Suprapubic skin (tissue), 4 donors: ENCODE results near the gene MEI1. TPM values are rescaled to one million over a fixed set of nuclear protein-coding genes. Genes with fewer than 3 reads are reported as not detected.

ENCODE experiments used
- DNase-seq, 2 donors: peaks; one replicate each; pipeline ENCODE4 v3.0.0-alpha.2; 2019; ENCODE audit warnings: low spot score in 2 of 2
- H3K27ac ChIP-seq: fragments of 200-600 bp; sonication (generic); one replicate; pipeline ENCODE4 v1.5.1; 2019
- H3K27me3 ChIP-seq: fragments of 200-600 bp; sonication (generic); one replicate; pipeline ENCODE4 v1.5.1; 2019
- H3K36me3 ChIP-seq: fragments of 200-600 bp; sonication (generic); one replicate; pipeline ENCODE4 v1.5.1; 2019
- H3K4me1 ChIP-seq: fragments of 200-600 bp; sonication (generic); one replicate; pipeline ENCODE4 v1.5.1; 2019
- H3K4me3 ChIP-seq: fragments of 200-600 bp; sonication (generic); one replicate; pipeline ENCODE4 v1.5.1; 2019; ENCODE audit warnings: mild to moderate bottlenecking
- H3K9me3 ChIP-seq: fragments of 200-600 bp; sonication (generic); one replicate; pipeline ENCODE4 v1.5.1; 2019
- CTCF ChIP-seq, 2 donors: fragments of 200-600 bp in 1 of 2; fragments of 450-650 bp in 1 of 2; sonication (generic) in 1 of 2; IDR thresholded peaks; one replicate each; pipeline ENCODE4 v1.5.1; 2016 to 2019; ENCODE audit warnings: antibody characterized with exemption in 2 of 2, mild to moderate bottlenecking in 1 of 2, moderate library complexity in 1 of 2
- EP300 ChIP-seq: sonication (generic); formaldehyde crosslinking; IDR thresholded peaks from one replicate; pipeline ENCODE4 v1.6.1; 2017; ENCODE audit warnings: antibody characterized with exemption
- POLR2A ChIP-seq, 2 donors: fragments of 450-650 bp; IDR thresholded peaks; one replicate each; pipeline ENCODE4 v1.6.1; 2017; ENCODE audit warnings: antibody characterized with exemption in 2 of 2, mild to moderate bottlenecking in 2 of 2, moderate library complexity in 2 of 2
- POLR2AphosphoS5 ChIP-seq, 3 donors: sonication (generic); formaldehyde crosslinking; IDR thresholded peaks; one replicate each; pipeline ENCODE4 v1.6.1; 2017; ENCODE audit warnings: antibody characterized with exemption in 3 of 3
- WGBS: methylation state at CpG from one replicate; pipeline ENCODE4 v1.1.5; 2018; 5-methylcytosine and 5-hydroxymethylcytosine counted together
- total RNA-seq, 4 donors: library from RNA; depleted of rRNA; stranded (reverse); fragments of >200 nt; gene quantifications; one replicate each; pipeline ENCODE4 v1.1.0, GENCODE V29; 2016

Gene MEI1
- total RNA-seq, 4 donors from 2014 or later = 0.72 to 5.0 TPM; not detected in 2

GRCh38 chr22:41782751-41783150 lies 83.4 kb downstream of the MEI1 start:
- Histone ChIP-seq H3K36me3 (no peaks in the 10 kb centered on the region), H3K27me3 (no peaks in the 10 kb centered on the region), H3K9me3 (no peaks in the 10 kb centered on the region), H3K4me3 (no peak overlapping the region), H3K4me1 (peaks cover 7% of the 10 kb centered on the region), H3K27ac (no peak overlapping the region)
- WGBS = 86% methylated on average over 2 of the region's 2 CpGs
- no peak for DNase-seq
- TF ChIP-seq POLR2A (IDR thresholded peaks at IDR 0.05) (no peak), POLR2AphosphoS5 (IDR thresholded peaks at IDR 0.05) (no peak), EP300 (no peak), CTCF (IDR thresholded peaks at IDR 0.05) (no peak)

GRCh38 chr22:41787331-41787730 lies 88.0 kb downstream of the MEI1 start:
- no peaks in the 10 kb centered on the region for H3K4me1 ChIP-seq
- WGBS = 86% methylated on average over 2 of the region's 2 CpGs
- H3K27me3 ChIP-seq = no peaks in the 10 kb centered on the region
- DNase-seq = no peak
- TF ChIP-seq POLR2AphosphoS5 (IDR thresholded peaks at IDR 0.05) (no peak), POLR2A (IDR thresholded peaks at IDR 0.05) (no peak), EP300 (no peak), CTCF (IDR thresholded peaks at IDR 0.05) (no peak)
- no peak overlapping the region for H3K27ac ChIP-seq
- no peaks in the 10 kb centered on the region for H3K36me3 ChIP-seq
- H3K9me3 ChIP-seq = no peaks in the 10 kb centered on the region
- no peak overlapping the region for H3K4me3 ChIP-seq

GRCh38 chr22:41793871-41794270 lies 94.6 kb downstream of the MEI1 start:
- Histone ChIP-seq H3K4me1 (no peaks in the 10 kb centered on the region), H3K27me3 (no peaks in the 10 kb centered on the region), H3K4me3 (no peak overlapping the region), H3K27ac (no peak overlapping the region), H3K9me3 (no peaks in the 10 kb centered on the region), H3K36me3 (no peaks in the 10 kb centered on the region)
- DNase-seq = no peak
- WGBS = 98% methylated on average over 3 of the region's 3 CpGs
- TF ChIP-seq POLR2A (IDR thresholded peaks at IDR 0.05) = no peak
- no peak for TF ChIP-seq CTCF (IDR thresholded peaks at IDR 0.05)
- no peak for TF ChIP-seq POLR2AphosphoS5 (IDR thresholded peaks at IDR 0.05)
- TF ChIP-seq EP300 = no peak

- DNase-seq = no peak
- TF ChIP-seq POLR2A (IDR thresholded peaks at IDR 0.05) = no peak
- TF ChIP-seq EP300 = no peak
- TF ChIP-seq POLR2AphosphoS5 (IDR thresholded peaks at IDR 0.05) = no peak
- no peak for TF ChIP-seq CTCF (IDR thresholded peaks at IDR 0.05)
- H3K27me3 ChIP-seq = no peaks in the 10 kb centered on the region
- no peak overlapping the region for H3K27ac ChIP-seq
- no peak overlapping the region for H3K4me3 ChIP-seq
- WGBS = 95% methylated on average over 2 of the region's 2 CpGs
- H3K4me1 ChIP-seq = peaks cover 31% of the 10 kb centered on the region
- no peaks in the 10 kb centered on the region for H3K36me3 ChIP-seq
- H3K9me3 ChIP-seq = no peaks in the 10 kb centered on the region
These were observed 99.4 kb downstream of the MEI1 start for GRCh38 chr22:41798736-41799135.

GRCh38 chr22:41799486-41800347 lies 100.4 kb downstream of the MEI1 start:
- no peaks in the 10 kb centered on the region for H3K9me3 ChIP-seq

More at GRCh38 chr22:41799486-41800347, 100.4 kb downstream of the MEI1 start:
- H3K27ac ChIP-seq = peak overlapping the region; percentile 84
- peak; percentile 61 to 81 for DNase-seq
- 13% methylated on average over 26 of the region's 38 CpGs for WGBS
- TF ChIP-seq POLR2AphosphoS5 (IDR thresholded peaks at IDR 0.05) = no peak
- TF ChIP-seq CTCF (IDR thresholded peaks at IDR 0.05) = no peak
- no peak for TF ChIP-seq POLR2A (IDR thresholded peaks at IDR 0.05)
- no peak for TF ChIP-seq EP300
- peaks cover 31% of the 10 kb centered on the region for H3K4me1 ChIP-seq
- H3K36me3 ChIP-seq = no peaks in the 10 kb centered on the region
- H3K4me3 ChIP-seq = peak overlapping the region; percentile 81
- H3K27me3 ChIP-seq = no peaks in the 10 kb centered on the region
